Cardiac fibroblast (primary cell): ENCODE results near the gene PEDS1.
"Not testable (repeated sequence)": the region's sequence is repeated elsewhere in the genome, so short reads cannot be mapped to it uniquely, and the experiment has no call there.

ENCODE experiments used
- DNase-seq, 2 donors: peaks; one replicate each; pipeline versions ENCODE4 v3.0.0 to v3.0.0-alpha.2; 2010; ENCODE audit warnings: low read depth in 2 of 2
- H3K4me3 ChIP-seq, 2 donors: replicated peaks in 1 of 2; 1 replicate in 1 of 2; 2 replicates in 1 of 2; pipeline ENCODE4 v1.5.1; 2011; ENCODE audit warnings: low read depth in 2 of 2, low read length in 2 of 2, mild to moderate bottlenecking in 2 of 2, moderate library complexity in 1 of 2
- CTCF ChIP-seq: IDR thresholded peaks from one replicate; pipeline ENCODE4 v1.5.1; 2011; ENCODE audit warnings: low read depth, mild to moderate bottlenecking, low read length, inconsistent platforms

Gene PEDS1

GRCh38 chr20:50185426-50185825, 31.9 kb upstream of the PEDS1 start:
- no peak overlapping the region for H3K4me3 ChIP-seq
- DNase-seq: no peak
- TF ChIP-seq CTCF: no peak

- TF ChIP-seq CTCF: no peak
- DNase-seq: no peak
- no peak overlapping the region for H3K4me3 ChIP-seq
Measured at GRCh38 chr20:50182346-50182745, 28.8 kb upstream of the PEDS1 start.

- no peak overlapping the region for H3K4me3 ChIP-seq
- no peak for TF ChIP-seq CTCF
- DNase-seq: no peak
Measured at GRCh38 chr20:50181344-50181743, 27.8 kb upstream of the PEDS1 start.

- H3K4me3 ChIP-seq, DNase-seq: not testable (repeated sequence)
Measured at GRCh38 chr20:50178672-50179071, 25.1 kb upstream of the PEDS1 start.

GRCh38 chr20:50175938-50176933, 22.7 kb upstream of the PEDS1 start:
- no peak for DNase-seq
- TF ChIP-seq CTCF: no peak
- H3K4me3 ChIP-seq: no peak overlapping the region

- no peak overlapping the region for H3K4me3 ChIP-seq
- DNase-seq: no peak
- TF ChIP-seq CTCF: no peak
Measured at GRCh38 chr20:50174456-50174855, 20.9 kb upstream of the PEDS1 start.

GRCh38 chr20:50172347-50173013, 19.0 kb upstream of the PEDS1 start:
- DNase-seq: peak; percentile 71 to 89
- TF ChIP-seq CTCF: no peak
- peak overlapping the region; percentile 52 to 59 for H3K4me3 ChIP-seq
